ENCODE measurements around the gene PNO1.
A peak's percentile ranks its signal among the peaks of the same experiment; 100 is the strongest.

The PNO1 gene

GRCh38 chr2:68196120-68196716 is 38.5 kb downstream of the PNO1 start:
- peak; percentile 22 for DNase-seq

DNA sequence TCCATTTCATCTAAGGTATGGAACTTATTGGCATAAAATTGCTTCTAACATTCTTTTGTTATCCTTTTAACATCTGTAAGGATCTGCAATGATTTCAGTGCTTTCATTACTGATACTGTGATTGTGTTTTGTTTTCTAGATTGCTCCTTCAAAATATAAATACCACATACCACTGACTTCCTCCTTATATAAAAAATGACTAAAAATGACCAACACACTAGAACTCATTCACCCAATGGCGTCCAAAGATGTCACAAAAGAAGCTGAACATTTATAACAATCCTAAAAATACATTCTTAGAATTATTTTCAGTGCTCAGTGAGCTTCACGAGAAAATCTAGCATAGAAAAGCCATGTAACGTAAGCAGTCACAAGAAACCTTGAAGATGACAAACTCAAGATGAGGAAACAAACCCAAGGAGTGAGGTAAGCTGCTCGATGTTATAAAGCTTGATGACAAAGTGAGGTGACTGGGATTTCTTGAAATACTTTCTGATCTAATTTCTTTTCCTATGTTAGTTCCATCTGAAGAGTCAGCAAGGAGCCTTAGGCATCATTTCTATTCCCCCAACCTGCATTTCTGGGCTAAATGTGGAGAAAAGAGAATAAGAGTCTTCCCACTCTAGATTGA is 42.6 kb downstream of the PNO1 start:
- no peak for DNase-seq

DNA sequence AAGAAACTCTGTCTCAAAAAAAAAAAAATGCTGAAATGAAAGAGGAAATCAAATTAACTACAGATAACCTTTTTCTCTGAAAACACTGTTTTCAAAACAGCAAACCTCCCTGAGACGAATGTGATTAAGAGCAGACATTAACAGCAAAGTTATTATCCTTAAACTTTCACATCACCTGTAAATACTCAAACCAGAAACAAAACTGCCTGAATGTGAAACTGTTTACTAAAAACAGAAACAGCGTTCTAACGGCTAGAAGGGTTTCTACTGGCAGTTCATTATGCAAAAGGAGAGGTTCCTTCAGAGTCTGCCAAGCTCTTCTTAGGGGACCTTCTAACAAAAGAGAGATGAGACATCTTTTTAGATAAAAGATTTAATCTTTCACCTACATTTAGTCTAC is 45.9 kb downstream of the PNO1 start:
- no peak for DNase-seq

DNA sequence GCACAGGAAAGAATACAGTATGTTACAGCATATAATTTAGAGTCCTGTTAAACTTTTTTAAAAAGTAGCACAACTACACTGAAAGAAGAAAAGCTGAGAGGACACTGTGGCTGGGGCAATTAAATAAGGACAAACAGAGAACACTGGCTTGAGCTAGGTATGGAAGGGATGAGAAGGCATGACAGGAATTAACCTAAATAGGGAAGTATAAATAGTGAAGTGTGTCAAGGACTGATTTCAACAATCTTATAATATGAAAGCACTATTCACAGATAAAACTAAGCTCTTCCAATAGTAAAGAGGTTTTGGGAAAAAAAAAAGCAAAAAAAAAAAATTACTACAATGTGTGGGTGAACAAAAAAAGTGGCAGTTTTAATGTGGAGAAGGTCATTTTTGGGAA is 49.1 kb downstream of the PNO1 start:
- DNase-seq = no peak

DNA sequence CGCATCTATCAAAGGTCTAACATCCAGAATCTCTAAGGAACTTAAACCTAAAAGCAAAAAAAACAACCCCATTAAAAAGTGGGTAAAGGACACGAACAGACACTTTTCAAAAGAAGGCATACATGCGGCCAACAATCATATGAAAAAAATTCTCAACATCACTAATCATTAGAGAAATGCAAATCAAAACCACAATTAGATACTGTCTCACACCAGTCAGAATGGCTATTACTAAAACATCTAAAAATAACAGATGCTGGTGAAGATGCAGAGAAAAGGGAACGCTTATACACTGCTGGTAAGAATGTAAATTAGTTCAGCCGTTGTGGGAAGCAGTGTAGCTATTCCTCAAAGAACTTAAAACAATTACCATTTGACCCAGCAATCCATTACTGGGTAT is 56.7 kb downstream of the PNO1 start:
- DNase-seq = no peak

GRCh38 chr2:68216454-68217310 is 59.0 kb downstream of the PNO1 start:
- DNase-seq = no peak

DNA sequence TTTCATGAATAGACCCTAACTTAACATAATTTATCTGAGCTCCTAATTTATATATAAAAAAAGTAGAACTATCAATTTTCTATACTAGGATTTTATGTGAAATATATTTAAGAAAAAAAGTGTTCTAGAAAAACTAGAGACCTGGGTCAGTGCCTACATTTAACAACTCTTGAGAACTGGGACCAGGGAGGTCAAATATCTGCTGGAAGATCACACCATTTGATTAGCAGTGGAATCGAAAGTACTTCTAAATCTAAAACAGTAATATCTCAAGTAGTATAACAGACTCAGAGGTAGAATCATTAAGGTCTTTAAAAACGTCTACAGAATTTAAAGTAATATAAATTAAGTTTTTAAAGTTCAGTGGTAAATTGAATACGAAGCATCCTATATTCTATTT is 60.0 kb downstream of the PNO1 start:
- DNase-seq = no peak

GRCh38 chr2:68218343-68218901 is 60.7 kb downstream of the PNO1 start:
- DNase-seq = no peak

- DNase-seq = no peak
These were observed 64.6 kb downstream of the PNO1 start for GRCh38 chr2:68222287-68222686.

DNA sequence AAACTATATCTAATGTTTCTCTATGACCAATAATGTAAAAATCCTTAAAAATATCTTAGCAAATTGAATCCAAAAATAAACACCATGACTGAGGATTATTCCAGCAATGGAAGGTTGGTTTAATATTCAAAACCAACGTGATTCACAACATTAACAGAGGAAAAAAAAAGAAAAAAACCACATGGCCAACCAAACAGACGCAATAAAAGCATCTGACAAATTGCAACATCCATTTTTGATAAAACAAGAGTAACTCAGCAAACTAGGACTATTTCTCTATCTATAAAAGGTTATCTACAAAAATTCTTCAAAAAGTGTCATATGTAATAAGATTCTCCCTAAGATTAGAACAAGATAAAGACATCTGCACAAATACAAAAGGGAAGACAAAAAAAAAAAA is 65.7 kb downstream of the PNO1 start:
- DNase-seq = no peak

DNA sequence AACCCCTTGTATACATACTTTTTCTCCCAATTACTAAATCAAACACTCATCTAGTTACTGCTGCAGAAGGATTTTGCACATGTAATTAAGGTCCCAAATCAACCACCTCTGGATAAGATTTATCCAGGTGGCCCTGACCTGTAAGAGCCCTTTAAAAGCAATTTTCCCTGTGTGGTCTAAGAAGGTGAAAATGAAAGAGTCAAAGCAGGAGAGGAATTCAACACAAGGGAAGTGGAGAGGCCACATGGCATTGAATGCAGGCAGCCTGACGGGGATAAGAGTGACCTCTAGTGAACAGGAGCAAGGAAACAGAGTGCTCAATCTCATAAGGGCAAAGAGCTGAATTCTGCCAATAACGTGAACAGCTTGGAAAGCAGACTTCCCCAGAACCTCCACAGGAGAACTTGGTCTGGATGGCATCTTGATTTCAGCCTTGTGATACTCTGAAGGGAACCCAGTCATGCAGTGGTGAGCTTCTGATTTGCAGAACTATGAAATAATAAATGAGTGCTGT is 67.5 kb downstream of the PNO1 start:
- DNase-seq = no peak

All from activated effector memory CD4-positive, alpha-beta T cell treated with Interleukin-2 at 50 U/mL for 16 hours (primary cell).